Effector memory CD4-positive, alpha-beta T cell (primary cell): ENCODE data around the gene PLEKHA6.

Source experiments
- DNase-seq, 3 donors: peaks; one replicate each; pipeline ENCODE4 v3.0.0-alpha.2; 2020
- H3K27ac ChIP-seq: 2 replicates; pipeline ENCODE4 v1.7.0; 2013; ENCODE audit warnings: mild to moderate bottlenecking, low read length, moderate library complexity; ENCODE audit not compliant: insufficient read depth, poor library complexity, severe bottlenecking
- H3K27me3 ChIP-seq: replicated peaks from 2 replicates; pipeline ENCODE4 v1.7.0; 2013; ENCODE audit warnings: mild to moderate bottlenecking, low read length; ENCODE audit not compliant: insufficient read depth, control insufficient read depth, poor library complexity, severe bottlenecking
- H3K36me3 ChIP-seq: 2 replicates; pipeline ENCODE4 v1.7.0; 2013; ENCODE audit warnings: mild to moderate bottlenecking, low read length, moderate library complexity; ENCODE audit not compliant: control insufficient read depth, insufficient read depth
- H3K4me1 ChIP-seq: 2 replicates; pipeline ENCODE4 v1.7.0; 2013; ENCODE audit warnings: low read length, mild to moderate bottlenecking; ENCODE audit not compliant: control insufficient read depth, insufficient read depth, poor library complexity, severe bottlenecking
- H3K4me3 ChIP-seq: 2 replicates; pipeline ENCODE4 v1.7.0; 2013; ENCODE audit warnings: low read length, low read depth, mild to moderate bottlenecking; ENCODE audit not compliant: insufficient read depth, poor library complexity, severe bottlenecking
- H3K9me3 ChIP-seq: 2 replicates; pipeline ENCODE4 v1.7.0; 2013; ENCODE audit warnings: mild to moderate bottlenecking, low read length, moderate library complexity; ENCODE audit not compliant: control insufficient read depth

The PLEKHA6 gene

DNA sequence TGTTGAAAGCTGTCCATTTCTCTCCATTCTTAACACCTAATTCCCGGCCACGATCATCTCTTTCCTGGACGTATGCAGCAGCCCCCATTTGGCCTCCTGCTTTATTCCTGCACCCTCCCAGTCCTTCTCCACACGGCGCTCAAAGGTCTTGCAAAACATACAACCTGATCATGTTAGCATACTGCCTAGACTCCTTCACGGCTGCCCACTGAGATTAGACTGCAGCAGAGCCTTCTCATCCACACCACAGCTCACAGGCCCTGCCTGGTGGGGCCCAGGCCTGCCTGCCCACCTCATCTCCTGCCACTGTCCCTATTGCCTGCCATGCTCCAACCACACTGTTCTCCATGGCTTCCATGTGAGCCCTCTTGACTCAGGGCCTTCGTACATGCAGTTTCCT lies 148.7 kb downstream of the PLEKHA6 start:
- H3K9me3 ChIP-seq: no peaks in the 10 kb centered on the region
- no peak overlapping the region for H3K27ac ChIP-seq
- peaks cover 2% of the 10 kb centered on the region for H3K27me3 ChIP-seq
- no peaks in the 10 kb centered on the region for H3K36me3 ChIP-seq
- H3K4me3 ChIP-seq: no peak overlapping the region
- H3K4me1 ChIP-seq: peaks cover 12% of the 10 kb centered on the region
- no peak for DNase-seq

DNA sequence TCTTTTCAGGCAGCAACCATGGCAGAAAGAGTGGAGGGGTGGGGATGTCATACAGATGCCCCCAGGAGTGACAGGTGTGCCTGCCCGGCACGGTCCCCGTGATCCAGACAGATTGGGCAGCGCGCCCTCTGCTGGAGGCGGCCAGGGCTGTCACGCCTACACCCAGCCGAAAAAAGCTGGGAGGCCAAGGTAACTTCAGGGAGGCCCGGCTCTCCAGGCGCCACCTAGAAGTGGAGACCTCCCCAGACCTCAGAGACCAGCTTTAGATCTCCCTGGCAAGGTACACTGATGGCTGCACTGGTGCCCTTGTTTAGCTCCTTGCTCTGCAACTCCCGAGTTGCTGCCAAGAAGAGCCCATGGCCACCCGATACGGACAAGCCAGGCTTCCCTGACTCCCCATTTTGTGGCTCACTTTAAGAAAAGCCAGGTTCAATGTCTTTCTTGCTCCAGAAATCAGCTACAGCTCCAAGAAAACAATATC lies 152.6 kb downstream of the PLEKHA6 start:
- peak; percentile 34 to 56 (median 37) for DNase-seq
- Histone ChIP-seq H3K27ac (no peak overlapping the region), H3K4me3 (no peak overlapping the region), H3K27me3 (no peaks in the 10 kb centered on the region), H3K4me1 (peaks cover 3% of the 10 kb centered on the region), H3K9me3 (no peaks in the 10 kb centered on the region), H3K36me3 (no peaks in the 10 kb centered on the region)

DNA sequence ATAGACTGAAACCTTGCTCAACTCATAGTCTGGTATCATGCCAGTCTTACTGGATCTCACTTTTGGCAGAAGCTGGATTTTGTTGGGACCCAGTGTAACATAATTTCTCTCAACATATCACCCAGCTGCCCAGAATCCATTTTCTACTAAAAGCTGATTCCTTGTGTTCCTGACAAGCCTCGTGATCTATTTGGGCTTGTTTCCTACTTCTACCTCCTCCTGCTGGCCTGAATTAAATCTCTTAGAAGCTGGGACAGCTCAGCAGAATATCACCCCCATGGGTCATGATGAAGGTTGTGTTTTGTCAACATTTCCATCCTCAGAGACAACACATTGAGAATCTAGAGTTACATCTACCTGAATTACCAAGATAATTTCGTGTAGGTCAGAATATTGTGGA lies 153.6 kb downstream of the PLEKHA6 start:
- H3K4me1 ChIP-seq: peaks cover 3% of the 10 kb centered on the region
- H3K27ac ChIP-seq: no peak overlapping the region
- no peaks in the 10 kb centered on the region for H3K9me3 ChIP-seq
- no peak for DNase-seq
- no peaks in the 10 kb centered on the region for H3K36me3 ChIP-seq
- no peak overlapping the region for H3K4me3 ChIP-seq
- H3K27me3 ChIP-seq: no peaks in the 10 kb centered on the region

DNA sequence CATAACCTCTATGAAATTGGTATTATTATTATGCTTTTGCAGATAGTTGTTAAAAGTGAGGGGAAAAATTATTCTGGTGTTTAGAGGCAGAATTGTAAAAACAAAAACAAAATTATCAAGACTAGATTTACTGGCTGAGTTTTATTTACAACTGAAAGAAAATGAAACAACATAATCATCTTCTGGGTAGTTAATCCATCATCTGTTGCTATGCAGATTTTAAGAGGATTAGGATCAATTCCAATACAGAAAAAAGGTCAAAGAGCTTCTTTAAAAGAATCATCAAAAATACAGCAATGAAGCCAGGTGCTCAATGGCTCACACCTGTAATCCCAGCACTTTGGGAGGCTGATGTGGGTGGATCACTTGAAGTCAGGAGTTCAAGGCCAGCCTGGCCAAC lies 154.2 kb downstream of the PLEKHA6 start:
- peaks cover 3% of the 10 kb centered on the region for H3K4me1 ChIP-seq
- no peaks in the 10 kb centered on the region for H3K36me3 ChIP-seq
- H3K4me3 ChIP-seq: no peak overlapping the region
- no peaks in the 10 kb centered on the region for H3K9me3 ChIP-seq
- DNase-seq: no peak
- H3K27ac ChIP-seq: no peak overlapping the region
- no peaks in the 10 kb centered on the region for H3K27me3 ChIP-seq

DNA sequence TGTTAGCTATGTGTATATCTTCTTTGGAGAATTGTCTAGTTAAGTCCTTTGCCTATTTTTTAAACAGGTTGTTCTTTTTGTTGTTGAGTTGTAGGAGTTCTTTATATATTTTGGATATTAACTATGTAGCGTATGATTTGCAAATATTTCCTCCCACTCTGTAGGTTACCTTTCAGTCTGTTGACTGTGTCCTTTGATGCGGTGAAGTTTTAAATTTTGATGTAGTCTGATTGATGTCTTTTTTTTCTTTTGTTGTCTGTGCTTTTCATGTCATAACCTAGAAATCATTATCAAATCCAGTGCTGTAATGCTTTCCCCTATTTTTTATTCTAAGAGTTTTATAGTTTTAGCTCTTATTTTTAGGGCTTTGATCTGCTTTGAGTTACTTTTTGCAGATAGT lies 154.8 kb downstream of the PLEKHA6 start:
- no peaks in the 10 kb centered on the region for H3K27me3 ChIP-seq
- no peaks in the 10 kb centered on the region for H3K36me3 ChIP-seq
- no peak overlapping the region for H3K27ac ChIP-seq
- no peak for DNase-seq
- no peaks in the 10 kb centered on the region for H3K9me3 ChIP-seq
- no peak overlapping the region for H3K4me3 ChIP-seq
- peaks cover 3% of the 10 kb centered on the region for H3K4me1 ChIP-seq

DNA sequence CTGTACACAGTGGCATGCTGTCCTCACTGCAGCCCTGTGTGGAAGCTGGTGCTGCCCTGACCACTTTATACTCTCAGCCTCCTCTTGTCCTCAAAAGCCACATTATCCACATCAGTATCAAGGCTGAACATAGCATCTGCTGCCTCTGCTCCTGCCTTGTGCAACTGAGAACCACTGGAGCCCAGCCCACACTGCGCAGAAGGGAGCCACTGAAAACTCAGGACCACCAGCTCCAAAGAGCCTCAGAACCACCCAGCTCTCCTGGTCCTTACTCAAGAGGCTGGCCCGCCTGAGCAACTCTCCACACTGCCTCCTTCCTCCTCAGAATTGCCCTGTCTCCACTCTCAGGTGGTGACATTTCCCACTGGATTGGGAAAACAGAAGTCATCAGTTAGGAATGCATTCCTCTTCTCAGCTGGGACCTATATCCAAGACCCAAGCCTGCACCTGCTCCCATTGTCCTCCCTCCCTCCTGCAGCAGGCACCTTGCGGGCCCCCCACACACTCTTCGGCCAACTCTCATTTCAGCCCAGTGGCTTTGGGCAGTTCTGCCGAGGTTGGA lies 156.4 kb downstream of the PLEKHA6 start:
- H3K27ac ChIP-seq: no peak overlapping the region
- H3K9me3 ChIP-seq: no peaks in the 10 kb centered on the region
- peaks cover 3% of the 10 kb centered on the region for H3K4me1 ChIP-seq
- DNase-seq: no peak
- no peak overlapping the region for H3K4me3 ChIP-seq
- no peaks in the 10 kb centered on the region for H3K27me3 ChIP-seq
- H3K36me3 ChIP-seq: no peaks in the 10 kb centered on the region

DNA sequence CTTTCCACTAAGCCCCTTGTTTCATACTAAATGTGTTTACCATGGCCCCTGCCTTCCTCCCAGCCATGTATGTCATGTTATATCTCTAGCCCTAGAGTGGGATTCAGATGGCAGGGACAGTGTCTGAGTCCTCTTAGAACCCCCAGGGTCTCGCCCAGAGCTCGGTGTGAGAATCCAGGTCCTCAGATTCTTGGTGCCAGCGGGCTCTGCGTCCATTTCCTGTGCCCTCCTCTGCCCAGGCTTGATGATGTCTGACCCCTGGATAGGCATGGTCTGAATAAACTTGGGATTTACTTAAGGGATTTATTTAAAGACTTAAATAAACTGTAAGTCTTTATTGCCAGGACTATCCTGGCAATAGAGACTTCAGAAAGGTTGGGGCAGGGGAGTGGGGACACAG lies 157.2 kb downstream of the PLEKHA6 start:
- Histone ChIP-seq H3K9me3 (no peaks in the 10 kb centered on the region), H3K36me3 (no peaks in the 10 kb centered on the region), H3K4me1 (peaks cover 3% of the 10 kb centered on the region), H3K27ac (no peak overlapping the region), H3K4me3 (no peak overlapping the region), H3K27me3 (no peaks in the 10 kb centered on the region)
- DNase-seq: no peak

DNA sequence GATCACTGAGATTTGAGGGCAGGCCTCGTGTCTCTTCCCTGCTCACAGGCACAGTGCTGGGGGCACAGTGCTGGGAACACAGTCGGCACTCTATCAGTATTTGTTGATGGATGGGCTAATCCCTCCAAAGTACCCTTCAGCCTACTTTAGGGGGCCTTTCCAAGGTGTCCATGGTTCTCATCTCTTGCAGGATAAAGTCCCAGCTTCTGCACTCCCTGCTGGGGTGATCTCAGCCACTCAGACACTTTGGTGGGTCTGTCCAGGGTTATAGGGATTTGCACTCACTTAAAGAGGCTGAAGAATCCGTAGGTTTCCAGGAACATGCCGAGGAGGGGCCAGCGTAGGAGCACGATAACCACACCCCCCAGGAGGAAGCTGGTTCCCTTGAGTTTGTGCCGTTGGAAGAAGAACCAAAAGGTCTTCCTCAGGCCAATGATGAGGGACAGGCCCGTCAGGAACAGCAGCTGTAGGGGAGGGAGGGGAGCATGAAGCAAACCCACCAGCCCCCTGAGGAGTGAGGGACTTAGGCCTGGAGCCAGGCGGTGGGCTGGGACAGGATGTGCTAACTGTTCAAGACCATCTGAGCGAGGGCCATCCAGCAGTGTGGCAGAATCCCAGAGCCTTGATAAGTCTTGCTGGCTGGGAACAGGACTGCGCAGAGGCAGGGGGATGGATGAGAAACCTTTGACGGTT lies 158.2 kb downstream of the PLEKHA6 start:
- Histone ChIP-seq H3K36me3 (no peaks in the 10 kb centered on the region), H3K27ac (no peak overlapping the region)

DNA sequence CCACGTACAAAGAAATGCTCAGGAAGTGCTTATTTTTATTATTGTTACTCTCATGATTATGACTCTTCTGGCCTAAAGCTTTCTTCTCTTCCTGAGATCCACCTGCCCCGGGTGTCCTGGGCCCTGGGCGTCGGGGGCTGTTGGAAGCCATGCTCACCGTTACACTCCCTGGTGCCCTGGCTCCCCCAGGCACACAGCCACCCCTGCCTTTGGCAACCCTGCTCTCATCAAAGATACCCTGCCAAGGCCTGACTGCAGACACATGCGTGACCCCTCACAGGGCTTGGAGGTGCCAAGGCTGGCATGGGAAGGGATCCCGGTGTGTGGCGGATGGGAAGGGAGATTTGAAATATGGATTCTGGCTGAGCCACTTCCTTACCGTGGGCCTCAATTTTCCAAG lies 160.2 kb downstream of the PLEKHA6 start:
- no peaks in the 10 kb centered on the region for H3K4me1 ChIP-seq
- H3K27me3 ChIP-seq: no peaks in the 10 kb centered on the region
- H3K27ac ChIP-seq: no peak overlapping the region
- no peaks in the 10 kb centered on the region for H3K36me3 ChIP-seq
- H3K4me3 ChIP-seq: no peak overlapping the region
- no peaks in the 10 kb centered on the region for H3K9me3 ChIP-seq
- no peak for DNase-seq

More for the DNA sequence above, 158.2 kb downstream of the PLEKHA6 start:
- no peak for DNase-seq
- no peak overlapping the region for H3K4me3 ChIP-seq
- no peaks in the 10 kb centered on the region for H3K4me1 ChIP-seq
- no peaks in the 10 kb centered on the region for H3K27me3 ChIP-seq
- H3K9me3 ChIP-seq: no peaks in the 10 kb centered on the region
